ENCODE measurements around the gene ADAMTS8.

DNA sequence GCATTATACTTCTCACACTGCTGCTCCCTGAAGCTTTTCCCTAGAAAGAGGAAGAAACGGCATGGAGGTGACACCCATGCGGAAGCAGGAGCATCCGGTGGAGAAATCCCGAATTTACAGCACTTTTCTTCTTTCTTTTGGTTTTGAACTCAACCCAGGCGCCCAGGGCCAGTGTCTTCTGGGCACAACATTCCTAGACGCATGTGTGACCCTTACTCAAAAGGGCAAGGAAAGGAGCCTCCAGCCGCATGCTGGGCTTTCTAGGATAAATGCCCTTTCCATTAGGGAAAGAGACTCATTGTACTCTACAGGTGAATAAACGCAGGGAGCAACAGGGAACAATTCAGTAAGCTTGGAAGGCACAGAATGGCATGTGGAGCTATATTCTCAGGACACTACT lies 19.5 kb downstream of the ADAMTS8 start:
- TF ChIP-seq, protein P1, sequence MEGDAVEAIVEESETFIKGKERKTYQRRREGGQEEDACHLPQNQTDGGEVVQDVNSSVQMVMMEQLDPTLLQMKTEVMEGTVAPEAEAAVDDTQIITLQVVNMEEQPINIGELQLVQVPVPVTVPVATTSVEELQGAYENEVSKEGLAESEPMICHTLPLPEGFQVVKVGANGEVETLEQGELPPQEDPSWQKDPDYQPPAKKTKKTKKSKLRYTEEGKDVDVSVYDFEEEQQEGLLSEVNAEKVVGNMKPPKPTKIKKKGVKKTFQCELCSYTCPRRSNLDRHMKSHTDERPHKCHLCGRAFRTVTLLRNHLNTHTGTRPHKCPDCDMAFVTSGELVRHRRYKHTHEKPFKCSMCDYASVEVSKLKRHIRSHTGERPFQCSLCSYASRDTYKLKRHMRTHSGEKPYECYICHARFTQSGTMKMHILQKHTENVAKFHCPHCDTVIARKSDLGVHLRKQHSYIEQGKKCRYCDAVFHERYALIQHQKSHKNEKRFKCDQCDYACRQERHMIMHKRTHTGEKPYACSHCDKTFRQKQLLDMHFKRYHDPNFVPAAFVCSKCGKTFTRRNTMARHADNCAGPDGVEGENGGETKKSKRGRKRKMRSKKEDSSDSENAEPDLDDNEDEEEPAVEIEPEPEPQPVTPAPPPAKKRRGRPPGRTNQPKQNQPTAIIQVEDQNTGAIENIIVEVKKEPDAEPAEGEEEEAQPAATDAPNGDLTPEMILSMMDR (IDR thresholded peaks at IDR 0.05): no peak
- TF ChIP-seq POLR2A (IDR thresholded peaks at IDR 0.05) (no peak), POLR2AphosphoS5 (IDR thresholded peaks at IDR 0.05; ENCODE audit: insufficient read depth in 1 of 2, low read depth in 1 of 2) (no peak)

Data from vagina (tissue), 2 donors.